Nephron (organoid): ENCODE measurements around the gene TNFRSF9.

Experiments
- H3K27ac Mint-ChIP-seq, 3 experiments: 2 replicates each; pipeline ENCODE4 v1.8.0; 2020; ENCODE audit warnings: mixed read lengths in 3 of 3, mild to moderate bottlenecking in 2 of 3, moderate library complexity in 1 of 3
- H3K27me3 Mint-ChIP-seq: 2 replicates; pipeline ENCODE4 v1.8.0; 2021; ENCODE audit warnings: low read depth, mild to moderate bottlenecking, moderate library complexity, mixed read lengths
- H3K36me3 Mint-ChIP-seq: 2 replicates; pipeline ENCODE4 v1.8.0; 2020; ENCODE audit warnings: low read depth, mixed read lengths
- H3K4me1 Mint-ChIP-seq: 2 replicates; pipeline ENCODE4 v1.8.0; 2020; ENCODE audit warnings: mixed read lengths
- H3K4me3 Mint-ChIP-seq, 3 experiments: 2 replicates each; pipeline ENCODE4 v1.8.0; 2020; ENCODE audit warnings: mild to moderate bottlenecking in 3 of 3, mixed read lengths in 3 of 3, moderate library complexity in 2 of 3
- H3K9me3 Mint-ChIP-seq: 2 replicates; pipeline ENCODE4 v1.8.0; 2020; ENCODE audit warnings: mixed read lengths
- CTCF ChIP-seq, 3 experiments: fragments of 200-600 bp; sonication (generic); IDR thresholded peaks; one replicate each; pipeline ENCODE4 v1.5.0; 2021; ENCODE audit warnings: antibody characterized with exemption in 3 of 3; ENCODE audit not compliant: unreplicated experiment in 3 of 3

Gene TNFRSF9

GRCh38 chr1:7891804-7892203 lies 48.8 kb downstream of the TNFRSF9 start:
- H3K4me3 Mint-ChIP-seq = no peak overlapping the region
- H3K27ac Mint-ChIP-seq = no peak overlapping the region
- H3K27me3 Mint-ChIP-seq = peaks cover 20% of the 10 kb centered on the region
- no peaks in the 10 kb centered on the region for H3K4me1 Mint-ChIP-seq
- TF ChIP-seq CTCF (IDR thresholded peaks at IDR 0.05; ENCODE audit: unreplicated experiment in 3 of 3) = no peak
- no peaks in the 10 kb centered on the region for H3K36me3 Mint-ChIP-seq
- H3K9me3 Mint-ChIP-seq = no peaks in the 10 kb centered on the region

GRCh38 chr1:7890853-7891252 lies 49.8 kb downstream of the TNFRSF9 start:
- peaks cover 28% of the 10 kb centered on the region for H3K27me3 Mint-ChIP-seq
- no peaks in the 10 kb centered on the region for H3K9me3 Mint-ChIP-seq
- no peaks in the 10 kb centered on the region for H3K4me1 Mint-ChIP-seq
- H3K27ac Mint-ChIP-seq = no peak overlapping the region
- no peak overlapping the region for H3K4me3 Mint-ChIP-seq
- H3K36me3 Mint-ChIP-seq = no peaks in the 10 kb centered on the region
- no peak for TF ChIP-seq CTCF (IDR thresholded peaks at IDR 0.05; ENCODE audit: unreplicated experiment in 3 of 3)

GRCh38 chr1:7888248-7889081 lies 52.2 kb downstream of the TNFRSF9 start:
- no peaks in the 10 kb centered on the region for H3K4me1 Mint-ChIP-seq
- H3K36me3 Mint-ChIP-seq = no peaks in the 10 kb centered on the region
- no peak overlapping the region for H3K27ac Mint-ChIP-seq
- no peaks in the 10 kb centered on the region for H3K9me3 Mint-ChIP-seq
- peaks cover 41% of the 10 kb centered on the region for H3K27me3 Mint-ChIP-seq
- no peak overlapping the region for H3K4me3 Mint-ChIP-seq
- TF ChIP-seq CTCF (IDR thresholded peaks at IDR 0.05; ENCODE audit: unreplicated experiment in 3 of 3) = no peak

GRCh38 chr1:7886405-7886745 lies 54.3 kb downstream of the TNFRSF9 start:
- H3K4me3 Mint-ChIP-seq = no peak overlapping the region
- TF ChIP-seq CTCF (IDR thresholded peaks at IDR 0.05; ENCODE audit: unreplicated experiment in 3 of 3) = no peak
- H3K36me3 Mint-ChIP-seq = no peaks in the 10 kb centered on the region
- no peak overlapping the region for H3K27ac Mint-ChIP-seq
- H3K4me1 Mint-ChIP-seq = no peaks in the 10 kb centered on the region
- peaks cover 37% of the 10 kb centered on the region for H3K27me3 Mint-ChIP-seq
- no peaks in the 10 kb centered on the region for H3K9me3 Mint-ChIP-seq

GRCh38 chr1:7885513-7886404 lies 54.9 kb downstream of the TNFRSF9 start:
- Mint-ChIP-seq H3K27ac (no peak overlapping the region), H3K4me1 (no peaks in the 10 kb centered on the region), H3K9me3 (no peaks in the 10 kb centered on the region), H3K4me3 (no peak overlapping the region), H3K36me3 (no peaks in the 10 kb centered on the region), H3K27me3 (peaks cover 37% of the 10 kb centered on the region)
- TF ChIP-seq CTCF (IDR thresholded peaks at IDR 0.05; ENCODE audit: unreplicated experiment in 3 of 3) = no peak
